Cortex of kidney (tissue), 1 donor: ENCODE data around the gene NR2F2.

Experiments used
- DNase-seq: peaks from one replicate; lab custom pipeline; 2025; lab: John Stamatoyannopoulos, UW

NR2F2 gene

GRCh38 chr15:96320107-96320506, 10.4 kb upstream of the NR2F2 start:
- DNase-seq = no peak

GRCh38 chr15:96320703-96321638, 9.5 kb upstream of the NR2F2 start:
- DNase-seq = no peak

GRCh38 chr15:96321639-96322535, 8.6 kb upstream of the NR2F2 start:
- no peak for DNase-seq

- no peak for DNase-seq
Observed at GRCh38 chr15:96322536-96323318, 7.8 kb upstream of the NR2F2 start.

- no peak for DNase-seq
Observed at GRCh38 chr15:96323319-96324145, 7.0 kb upstream of the NR2F2 start.

GRCh38 chr15:96324192-96324895, 6.2 kb upstream of the NR2F2 start:
- DNase-seq = no peak

- no peak for DNase-seq
Observed at GRCh38 chr15:96324940-96325540, 5.5 kb upstream of the NR2F2 start.

- no peak for DNase-seq
Observed at GRCh38 chr15:96325541-96326327, 4.8 kb upstream of the NR2F2 start.

GRCh38 chr15:96326328-96327154, 4.0 kb upstream of the NR2F2 start:
- DNase-seq = no peak

GRCh38 chr15:96327155-96327741, 3.3 kb upstream of the NR2F2 start:
- no peak for DNase-seq

GRCh38 chr15:96328181-96328876, 2.2 kb upstream of the NR2F2 start:
- DNase-seq = no peak

- no peak for DNase-seq
Observed at GRCh38 chr15:96328877-96329195, 1.7 kb upstream of the NR2F2 start.

GRCh38 chr15:96329403-96329981, 1.0 kb upstream of the NR2F2 start:
- no peak for DNase-seq

- DNase-seq = no peak
Observed at GRCh38 chr15:96330064-96330449, 443 bp upstream of the NR2F2 start.

GRCh38 chr15:96331144-96331944, 844 bp downstream of the NR2F2 start:
- no peak for DNase-seq

- no peak for DNase-seq
Observed at GRCh38 chr15:96331945-96332636, 1.6 kb downstream of the NR2F2 start.
